Measurements from ENCODE around the gene SP8. TPM values are rescaled to one million over a fixed set of nuclear protein-coding genes. Genes with fewer than 3 reads are reported as not detected.
A peak's percentile ranks its signal among the peaks of the same experiment; 100 is the strongest.

SP8 gene
- total RNA-seq, 1 donor from 2014 or later, result not detected

- Histone ChIP-seq H3K36me3 (ENCODE audit: control insufficient read depth, insufficient read depth, low read length) (no peaks in the 10 kb centered on the region), H3K4me3 (ENCODE audit: low read depth, low read length) (no peak overlapping the region), H3K27me3 (ENCODE audit: control insufficient read depth, insufficient read depth, low read length) (no peaks in the 10 kb centered on the region)
- peak; percentile 29 for TF ChIP-seq CTCF (IDR thresholded peaks at IDR 0.05; ENCODE audit: insufficient read depth, low read length, poor library complexity, severe bottlenecking)
- DNase-seq (ENCODE audit: low read depth), result no peak
These were observed 41.7 kb downstream of the SP8 start for GRCh38 chr7:20744954-20745446.

- Histone ChIP-seq H3K27me3 (ENCODE audit: control insufficient read depth, insufficient read depth, low read length) (no peaks in the 10 kb centered on the region), H3K4me3 (ENCODE audit: low read depth, low read length) (no peak overlapping the region), H3K36me3 (ENCODE audit: control insufficient read depth, insufficient read depth, low read length) (no peaks in the 10 kb centered on the region)
- no peak for TF ChIP-seq CTCF (IDR thresholded peaks at IDR 0.05; ENCODE audit: insufficient read depth, low read length, poor library complexity, severe bottlenecking)
- no peak for DNase-seq (ENCODE audit: low read depth)
These were observed 43.8 kb downstream of the SP8 start for GRCh38 chr7:20742913-20743312.

- Histone ChIP-seq H3K27me3 (ENCODE audit: control insufficient read depth, insufficient read depth, low read length) (no peaks in the 10 kb centered on the region), H3K36me3 (ENCODE audit: control insufficient read depth, insufficient read depth, low read length) (no peaks in the 10 kb centered on the region), H3K4me3 (ENCODE audit: low read depth, low read length) (no peak overlapping the region)
- no peak for TF ChIP-seq CTCF (IDR thresholded peaks at IDR 0.05; ENCODE audit: insufficient read depth, low read length, poor library complexity, severe bottlenecking)
- DNase-seq (ENCODE audit: low read depth), result no peak
These were observed 44.9 kb downstream of the SP8 start for GRCh38 chr7:20741801-20742200.

- no peak for DNase-seq (ENCODE audit: low read depth)
- H3K27me3 ChIP-seq (ENCODE audit: control insufficient read depth, insufficient read depth, low read length), result no peaks in the 10 kb centered on the region
- TF ChIP-seq CTCF (IDR thresholded peaks at IDR 0.05; ENCODE audit: insufficient read depth, low read length, poor library complexity, severe bottlenecking), result no peak
These were observed 47.9 kb downstream of the SP8 start for GRCh38 chr7:20738518-20739481.

GRCh38 chr7:20737840-20738448 lies 48.7 kb downstream of the SP8 start:
- DNase-seq (ENCODE audit: low read depth), result no peak
- no peaks in the 10 kb centered on the region for H3K36me3 ChIP-seq (ENCODE audit: control insufficient read depth, insufficient read depth, low read length)
- no peak for TF ChIP-seq CTCF (IDR thresholded peaks at IDR 0.05; ENCODE audit: insufficient read depth, low read length, poor library complexity, severe bottlenecking)
- H3K4me3 ChIP-seq (ENCODE audit: low read depth, low read length), result no peak overlapping the region
- no peaks in the 10 kb centered on the region for H3K27me3 ChIP-seq (ENCODE audit: control insufficient read depth, insufficient read depth, low read length)

More at GRCh38 chr7:20738518-20739481, 47.9 kb downstream of the SP8 start:
- Histone ChIP-seq H3K36me3 (ENCODE audit: control insufficient read depth, insufficient read depth, low read length) (no peaks in the 10 kb centered on the region), H3K4me3 (ENCODE audit: low read depth, low read length) (no peak overlapping the region)
